Superior temporal gyrus (tissue), 1 donor: Measurements from ENCODE around the gene FNBP1.

Experiments used
- DNase-seq: peaks from one replicate; pipeline ENCODE4 v3.0.0-alpha.2; 2016; ENCODE audit errors: extremely low spot score

The FNBP1 gene

DNA sequence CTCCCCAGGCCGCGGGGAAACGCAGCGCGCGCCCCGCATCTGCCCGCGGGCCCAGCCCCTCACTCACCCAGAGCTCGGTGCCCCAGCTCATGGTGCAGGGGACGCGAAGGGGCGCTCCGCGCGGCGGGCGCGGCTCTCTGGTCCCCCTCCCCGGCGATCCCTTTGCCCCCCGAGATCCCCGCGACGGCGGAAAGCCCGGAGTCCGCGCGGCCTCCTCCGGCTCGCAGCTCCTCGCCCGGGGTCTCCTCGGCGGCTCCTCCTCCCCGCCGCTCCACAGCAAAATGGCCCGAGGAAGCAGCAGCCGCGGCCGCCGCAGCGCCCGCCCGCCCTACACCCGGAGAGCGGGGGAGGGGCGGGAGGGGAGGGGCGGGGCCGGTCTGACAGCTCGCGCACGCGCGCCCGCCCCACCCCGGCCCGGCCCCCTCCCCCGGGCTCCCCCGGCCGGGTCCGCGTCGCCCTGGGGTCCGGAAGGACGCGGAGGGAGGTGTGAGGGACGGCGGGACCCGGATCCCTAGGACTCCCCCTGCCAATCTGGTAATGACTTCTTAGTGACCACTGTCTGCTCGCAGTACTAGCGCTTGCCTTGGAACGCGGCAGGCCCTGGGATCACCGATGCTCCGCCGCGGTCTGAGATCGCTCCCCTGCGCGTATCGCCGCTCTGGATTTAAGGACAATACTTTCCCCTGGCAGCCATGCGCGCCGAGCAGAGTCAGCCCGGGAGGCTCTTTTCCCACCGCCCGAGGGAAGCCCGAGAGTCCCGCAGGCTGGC is at the start of gene FNBP1:
Gene FNBP1, minus strand, starts transcription at position 305 of the 769 bp plus-strand sequence. Its CDS starts 214 bp downstream, at position 91.
- peak; percentile 75 for DNase-seq

- DNase-seq: no peak
Measured at GRCh38 chr9:130090915-130091314, 47.9 kb upstream of the FNBP1 start.

- no peak for DNase-seq
Measured at GRCh38 chr9:130089141-130089540, 46.2 kb upstream of the FNBP1 start.

- DNase-seq: peak; percentile 62
Measured at GRCh38 chr9:130088051-130088450, 45.1 kb upstream of the FNBP1 start.

DNA sequence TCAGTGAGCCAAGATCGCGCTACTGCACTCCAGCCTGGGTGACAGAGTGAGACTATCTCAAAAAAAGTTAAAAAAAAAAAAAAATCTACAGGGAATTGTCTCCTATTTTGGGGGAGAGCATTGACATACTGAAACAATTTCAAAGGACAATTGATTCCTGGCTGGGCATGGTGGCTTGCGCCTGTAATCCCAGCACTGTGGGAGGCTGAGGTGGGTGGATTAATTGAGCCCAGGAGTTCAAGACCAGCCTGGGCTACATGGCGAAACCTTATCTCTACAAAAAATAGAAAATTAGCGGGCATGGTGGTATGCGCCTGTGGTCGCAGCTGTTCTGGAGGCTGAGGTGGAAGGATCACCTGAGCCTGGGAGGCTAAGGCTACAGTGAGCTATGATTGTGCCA is 41.3 kb upstream of the FNBP1 start:
- DNase-seq: no peak

GRCh38 chr9:130078547-130078946 is 35.6 kb upstream of the FNBP1 start:
- DNase-seq: peak; percentile 63

DNA sequence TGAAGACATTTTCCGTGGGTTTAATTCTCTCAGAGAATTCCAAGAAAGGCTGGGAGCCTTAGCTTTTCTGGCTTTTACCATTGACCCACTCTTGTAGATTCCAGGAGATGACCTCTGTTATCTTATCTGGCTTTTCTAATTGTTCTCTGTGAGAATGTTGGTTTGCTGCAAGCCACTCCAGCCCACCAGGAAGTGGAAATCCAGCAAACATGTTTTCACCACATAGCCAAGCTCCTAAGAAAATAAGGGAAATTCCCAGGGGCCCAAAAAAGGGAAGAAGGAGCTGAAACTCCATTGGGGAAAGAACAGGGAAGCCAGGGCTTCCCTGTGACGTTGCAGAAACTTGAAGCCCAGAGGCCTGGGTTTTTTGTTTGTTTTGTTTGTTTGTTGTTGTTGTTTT is 30.4 kb upstream of the FNBP1 start:
- no peak for DNase-seq

DNA sequence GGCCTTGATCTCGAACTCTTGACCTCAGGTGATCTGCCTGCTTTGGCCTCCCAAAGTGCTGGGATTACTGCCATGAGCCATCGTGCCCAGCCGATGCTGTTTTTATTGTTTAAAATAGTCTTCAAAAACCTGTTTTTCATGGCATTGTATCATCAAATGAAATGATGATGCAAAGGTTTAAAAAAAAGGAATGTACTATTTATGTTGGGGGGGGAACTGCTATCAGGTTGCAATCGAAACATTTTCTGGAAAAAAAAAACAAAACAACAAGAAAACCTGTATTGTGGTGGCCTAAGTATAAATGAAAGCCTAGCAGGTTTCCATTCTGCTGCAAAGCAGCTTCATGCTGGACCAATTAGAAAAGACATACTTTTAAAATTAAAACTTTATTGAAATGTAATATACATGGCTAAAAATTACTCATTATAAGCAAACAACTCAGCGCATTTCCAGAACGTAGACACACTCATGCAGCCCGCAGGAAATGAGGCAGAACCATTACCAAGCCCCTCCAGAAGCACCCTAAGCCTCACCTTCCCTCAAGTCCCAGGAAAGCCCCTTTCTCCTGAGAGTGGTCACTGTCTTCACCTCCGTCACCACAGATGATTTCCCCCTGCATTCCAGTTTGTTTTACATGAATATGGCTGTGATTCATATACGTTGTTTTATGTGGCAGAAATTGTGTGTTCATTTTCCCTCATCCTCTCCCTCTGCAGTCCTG is 29.7 kb upstream of the FNBP1 start:
- no peak for DNase-seq

- no peak for DNase-seq
Measured at GRCh38 chr9:130069048-130069447, 26.1 kb upstream of the FNBP1 start.

- DNase-seq: no peak
Measured at GRCh38 chr9:130064621-130065020, 21.6 kb upstream of the FNBP1 start.

DNA sequence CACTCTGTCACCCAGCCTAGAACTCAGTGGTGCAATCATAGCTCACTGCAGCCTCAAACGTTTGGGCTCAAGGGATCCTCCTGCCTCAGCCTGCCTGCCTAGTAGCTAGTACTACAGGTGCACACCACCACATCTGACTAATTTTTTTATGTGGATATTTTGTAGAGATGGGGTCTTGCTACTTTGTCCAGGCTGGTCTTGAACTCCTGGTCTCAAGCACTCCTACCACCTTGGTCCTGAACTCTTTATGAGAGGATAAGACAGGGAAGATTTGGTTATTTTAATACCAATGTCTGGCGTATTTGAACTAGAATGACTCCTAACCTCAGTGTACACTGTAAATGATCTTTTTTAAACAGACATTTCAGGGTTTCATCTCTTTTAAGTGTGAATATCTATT is 19.8 kb upstream of the FNBP1 start:
- DNase-seq: no peak

DNA sequence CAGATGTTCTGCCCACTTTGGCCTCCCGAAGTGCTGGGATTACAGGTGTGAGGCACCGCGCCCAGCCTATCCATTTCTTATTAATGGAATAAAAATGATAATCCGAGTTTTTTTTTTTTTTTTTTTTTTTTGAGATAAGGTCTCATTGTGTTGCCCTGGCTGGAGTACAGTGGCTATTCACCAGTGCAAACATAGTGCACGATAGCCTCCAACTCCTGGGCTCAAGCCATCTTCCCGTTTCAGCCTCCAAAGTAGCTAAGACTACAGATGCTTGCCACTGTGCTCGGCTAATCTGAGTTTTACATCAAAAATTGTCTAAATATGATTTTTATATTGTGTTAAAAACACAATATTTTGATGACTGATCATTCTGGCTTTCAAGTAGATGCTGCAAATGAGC is 17.3 kb upstream of the FNBP1 start:
- DNase-seq: no peak

DNA sequence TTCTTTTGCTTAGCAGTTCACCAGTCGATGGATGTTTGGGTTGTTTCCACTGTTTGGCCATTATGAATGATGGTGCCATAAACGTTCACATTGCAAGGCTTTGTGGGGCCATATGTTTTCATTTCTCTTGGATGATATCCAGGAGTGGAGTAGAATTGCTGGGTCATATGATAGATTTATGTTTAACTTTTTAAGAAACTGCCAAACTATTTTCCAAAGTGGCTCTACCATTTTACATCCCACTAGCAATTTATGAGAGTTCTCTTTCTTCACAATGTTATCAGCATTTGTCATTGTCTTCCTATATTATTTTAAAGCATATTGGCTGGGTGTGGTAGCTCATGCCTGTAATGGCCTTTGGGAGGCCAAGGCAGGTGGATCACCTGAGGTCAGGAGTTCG is 15.9 kb upstream of the FNBP1 start:
- no peak for DNase-seq

GRCh38 chr9:130058154-130058553 is 15.2 kb upstream of the FNBP1 start:
- no peak for DNase-seq

DNA sequence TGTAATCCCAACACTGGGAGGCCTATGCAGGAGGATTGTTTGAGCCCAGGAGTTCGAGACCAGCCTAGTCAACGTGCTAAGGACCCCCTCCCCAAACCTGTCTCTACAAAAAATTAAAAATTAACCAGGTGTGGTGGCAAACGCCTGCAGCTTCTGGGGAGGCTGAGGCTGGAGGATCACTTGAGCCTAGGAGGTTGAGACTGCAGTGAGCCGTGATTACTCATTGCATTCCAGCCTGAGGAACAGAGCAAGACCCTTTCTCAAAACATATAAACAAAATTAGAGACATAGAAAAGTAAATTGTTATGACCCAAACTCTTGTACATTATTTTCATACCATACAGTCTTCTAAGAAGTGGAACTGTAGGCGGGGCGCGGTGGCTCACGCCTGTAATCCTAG is 11.8 kb upstream of the FNBP1 start:
- no peak for DNase-seq

GRCh38 chr9:130054325-130054786 is 11.4 kb upstream of the FNBP1 start:
- no peak for DNase-seq

DNA sequence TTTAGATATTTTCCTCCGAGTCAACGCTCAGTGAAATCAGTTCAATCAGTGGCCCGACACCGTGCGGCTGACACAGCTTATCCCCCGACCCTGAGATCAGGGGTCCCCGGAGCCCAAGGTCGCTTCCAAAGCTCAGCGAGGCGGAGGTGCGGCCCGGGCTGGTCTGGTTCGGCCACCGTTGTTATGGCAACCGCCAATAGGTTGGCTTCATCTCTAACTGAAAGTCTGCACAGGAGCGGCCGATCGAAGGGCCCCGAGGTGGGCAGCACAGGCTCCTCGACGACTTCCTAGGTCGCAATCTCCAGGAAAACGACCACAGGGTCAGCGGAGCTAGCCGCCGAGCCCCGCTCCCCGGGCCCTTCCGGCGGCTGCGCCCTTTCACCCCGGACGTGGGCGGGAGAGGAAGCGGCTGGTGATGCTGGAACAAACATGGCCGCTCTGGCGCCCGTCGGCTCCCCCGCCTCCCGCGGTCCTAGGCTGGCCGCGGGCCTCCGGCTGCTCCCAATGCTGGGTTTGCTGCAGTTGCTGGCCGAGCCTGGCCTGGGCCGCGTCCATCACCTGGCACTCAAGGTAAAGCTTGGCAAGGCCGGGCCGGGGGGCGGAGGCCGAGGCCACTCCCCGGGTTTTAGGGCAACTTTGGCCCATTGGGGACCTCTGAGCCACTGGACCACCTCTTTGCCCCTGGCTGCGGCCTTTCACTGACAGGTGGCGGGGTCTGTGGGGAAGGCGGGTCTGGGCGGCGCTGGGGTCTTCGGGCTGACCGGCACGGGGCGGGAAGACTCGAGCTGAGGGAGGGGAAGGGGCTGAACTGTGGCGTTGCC is 10.7 kb upstream of the FNBP1 start, which contains the start of gene GPR107:
Gene GPR107, plus strand, starts transcription at position 403 of the 821 bp plus-strand sequence. Its CDS starts 27 bp downstream, at position 430.
- DNase-seq: peak; percentile 80

- no peak for DNase-seq
Measured at GRCh38 chr9:130053109-130053503, 10.1 kb upstream of the FNBP1 start.

- DNase-seq: no peak
Measured at GRCh38 chr9:130051855-130052254, 8.9 kb upstream of the FNBP1 start.

DNA sequence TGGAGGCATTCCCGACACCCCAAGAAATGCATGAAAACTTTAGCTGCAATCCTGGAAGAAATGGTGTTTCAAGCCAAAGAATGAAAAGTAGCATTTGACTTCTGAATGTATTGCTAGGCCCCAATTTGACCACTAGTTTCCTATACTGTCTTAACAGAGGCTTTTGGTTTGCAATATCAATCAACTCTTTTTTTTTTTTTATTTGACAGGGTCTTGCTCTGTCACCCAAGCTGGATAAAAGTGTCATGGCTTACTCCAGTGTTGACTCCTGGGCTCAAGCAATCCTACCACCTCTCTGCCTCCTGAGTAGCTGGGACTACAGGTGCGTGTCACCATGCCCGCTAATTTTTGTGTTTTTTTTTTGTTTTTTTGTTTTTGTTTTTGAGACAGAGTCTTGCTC is 7.5 kb upstream of the FNBP1 start:
- DNase-seq: no peak

DNA sequence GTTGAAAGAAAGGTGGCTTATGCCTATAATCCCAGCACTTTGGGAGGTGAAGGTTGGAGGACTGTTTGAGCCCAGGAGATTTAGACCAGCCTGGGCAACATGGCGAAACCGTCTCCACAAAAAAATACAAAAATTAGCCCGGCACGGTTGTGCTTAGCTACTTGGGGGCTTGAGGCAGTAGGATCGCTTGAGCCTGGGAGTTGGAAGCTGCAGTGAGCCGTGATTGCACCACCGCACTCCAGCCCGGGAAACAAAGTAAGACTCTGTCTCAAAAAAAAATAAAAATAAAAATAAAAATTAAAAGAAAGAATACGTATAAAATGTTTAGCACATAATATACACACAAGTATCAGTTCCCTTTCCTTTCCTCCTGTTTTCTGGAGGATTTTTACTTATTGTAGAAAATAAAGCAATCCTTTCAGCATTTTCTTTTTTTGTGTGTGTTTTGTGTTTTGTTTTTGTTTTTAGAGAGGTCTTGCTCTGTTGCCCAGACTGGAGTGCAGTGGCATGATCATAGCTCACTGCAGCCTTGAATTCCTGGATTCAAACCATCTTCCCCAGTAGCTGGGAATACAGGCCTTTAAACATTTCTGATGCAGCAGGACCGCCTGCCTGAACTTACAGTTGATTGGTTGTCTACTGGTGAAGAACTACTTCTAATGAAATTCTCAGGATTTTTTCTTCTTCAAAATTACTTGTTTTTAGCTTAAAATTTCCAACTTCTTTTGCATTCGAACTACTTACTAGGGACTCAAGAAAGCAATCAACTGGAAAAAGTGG is 6.6 kb upstream of the FNBP1 start:
- DNase-seq: no peak
